ENCODE results near the gene C9orf153. TPM values are rescaled to one million over a fixed set of nuclear protein-coding genes. Genes with fewer than 3 reads are reported as not detected.

C9orf153 gene
- total and polyA plus RNA-seq, 2 of the 8 experiments (the other 6 are each of a cell fraction or from before 2014, with no cell fraction given) = not detected

DNA sequence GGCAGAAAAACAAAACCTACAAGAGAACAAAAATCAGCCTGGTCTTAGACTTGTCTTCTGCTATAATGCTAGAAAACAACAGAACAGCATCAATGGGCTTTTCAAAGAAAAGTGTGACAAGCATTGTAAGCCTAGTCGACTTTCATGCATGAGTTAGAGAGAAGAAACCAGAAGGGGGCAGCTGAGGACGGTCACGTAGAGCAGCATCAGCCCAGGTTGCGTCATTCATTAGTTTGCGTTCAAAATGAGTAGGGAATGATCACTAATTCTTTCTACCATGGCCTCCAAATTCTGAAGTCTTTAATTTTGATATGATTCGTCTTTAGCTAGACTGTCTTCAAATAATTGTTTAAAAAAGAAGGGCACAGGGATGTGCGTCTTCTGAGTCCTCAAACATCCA lies 27.6 kb upstream of the C9orf153 start:
- no peaks in the 10 kb centered on the region; a peak in 1 of 7 replicates for H3K27me3 ChIP-seq (replicated peaks in 1 of 4; ENCODE audit: control insufficient read depth in 3 of 4, extremely low read depth in 1 of 4, insufficient read depth in 3 of 4, low read length in 3 of 4)
- CTCF ChIA-PET (ENCODE audit: partially characterized antibody) = interaction anchor here (0.6 to 1.7 kb wide), 6 partner anchors 10 to 1096 kb away, joined by 3 to 5 read pairs (median 4); no protein-coding TSS in a partner anchor
- peak overlapping the region; percentile 18 to 36; a peak in 1 of 4 replicates for H3K4me2 ChIP-seq (ENCODE audit: insufficient read depth in 1 of 2, low read depth in 2 of 2, low read length in 2 of 2)
- H3K4me3 ChIP-seq (ENCODE audit: extremely low read depth in 1 of 4, insufficient read depth in 2 of 4, low read depth in 3 of 4, low read length in 4 of 4) = no peak overlapping the region
- H4K8ac ChIP-seq (ENCODE audit: extremely low read depth, insufficient read depth, low read length) = no peak overlapping the region
- DNase-seq (ENCODE audit: low read depth in 1 of 2, low spot score in 2 of 2) = no peak
- H4K91ac ChIP-seq (replicated peaks; ENCODE audit: insufficient read length, low read length) = no peak overlapping the region
- H3K4ac ChIP-seq (replicated peaks; ENCODE audit: insufficient read length, low read depth, low read length) = no peak overlapping the region
- H3K4me1 ChIP-seq (replicated peaks in 1 of 4; ENCODE audit: control insufficient read depth in 3 of 4, insufficient read depth in 4 of 4, low read length in 3 of 4) = peaks cover 0 to 8% (median 4%) of the 10 kb centered on the region in 4 experiments; a peak in 3 of 7 replicates
- H3K9ac ChIP-seq (replicated peaks in 1 of 4; ENCODE audit: extremely low read depth in 1 of 4, low read depth in 3 of 4, low read length in 3 of 4) = no peak overlapping the region
- no peaks in the 10 kb centered on the region for H3K36me3 ChIP-seq (ENCODE audit: control insufficient read depth in 2 of 4, insufficient read depth in 4 of 4, low read length in 3 of 4)
- no peaks in the 10 kb centered on the region for H3K9me3 ChIP-seq (ENCODE audit: insufficient read depth in 2 of 2, low read depth in 1 of 2, low read length in 1 of 2)
- H2BK20ac ChIP-seq (ENCODE audit: low read length) = no peak overlapping the region
- H3K18ac ChIP-seq (ENCODE audit: extremely low read depth, low read length) = no peak overlapping the region
- no peaks in the 10 kb centered on the region for H3K79me2 ChIP-seq (ENCODE audit: control insufficient read depth in 1 of 2, insufficient read depth in 2 of 2, low read length in 2 of 2)
- H2AK5ac ChIP-seq (ENCODE audit: low read depth, low read length) = no peak overlapping the region
- FAIRE-seq = peak; percentile 81
- H2BK12ac ChIP-seq (ENCODE audit: low read depth, low read length) = peak overlapping the region; percentile 89; the same call in 1 of the 2 replicates
- POLR2A ChIA-PET (ENCODE audit: partially characterized antibody) = interaction anchor here (0.6 kb wide), 1 partner anchor 123 kb away, joined by 3 read pairs; no protein-coding TSS in a partner anchor
- H2BK120ac ChIP-seq (replicated peaks; ENCODE audit: low read depth, low read length) = no peak overlapping the region
- WGBS, 2 experiments (ENCODE audit: extremely low coverage in 1 of 2, insufficient coverage in 1 of 2, insufficient read length in 1 of 2, insufficient replicate concordance in 2 of 2, low coverage in 1 of 2, low lambda C conversion rate in 2 of 2, missing lambda C conversion rate in 1 of 2) = 10% methylated on average over 7 of the region's 7 CpGs; no CpG with 5 or more reads in 1 of the 2 experiments
- H4K20me1 ChIP-seq (replicated peaks in 1 of 2; ENCODE audit: control insufficient read depth in 1 of 2, insufficient read depth in 2 of 2, low read length in 2 of 2) = no peaks in the 10 kb centered on the region
- H3K27ac ChIP-seq (ENCODE audit: low read depth, low read length) = 0 out of 2 replicates have a peak overlapping the region, but pooled peaks have one; percentile 42
- H3K14ac ChIP-seq (ENCODE audit: insufficient read length) = no peak overlapping the region
- H2BK15ac ChIP-seq (ENCODE audit: low read length) = no peak overlapping the region
- H3K56ac ChIP-seq (replicated peaks; ENCODE audit: insufficient read length, low read depth, low read length) = no peak overlapping the region
- H3K79me1 ChIP-seq (ENCODE audit: low read depth, low read length) = no peaks in the 10 kb centered on the region
- H3K23me2 ChIP-seq (ENCODE audit: low read depth, low read length) = peaks cover 7% of the 10 kb centered on the region
- no peak overlapping the region for H2AFZ ChIP-seq (ENCODE audit: low read length)
- H2BK5ac ChIP-seq (ENCODE audit: low read depth, low read length) = peak overlapping the region; percentile 76; the same call in 1 of the 2 replicates
- no peak overlapping the region for H3K23ac ChIP-seq (ENCODE audit: insufficient read length)
- H4K5ac ChIP-seq (ENCODE audit: insufficient read length, low read depth, low read length) = no peak overlapping the region
- TF ChIP-seq EP300 (IDR thresholded peaks at IDR 0.05; ENCODE audit: borderline replicate concordance in 1 of 2, low read depth in 2 of 2, low read length in 2 of 2) (no peak), BCL11A (IDR thresholded peaks at IDR 0.05; ENCODE audit: low read depth in 2 of 2, low read length in 2 of 2) (no peak), RNF2 (IDR thresholded peaks at IDR 0.05; ENCODE audit: borderline replicate concordance, low read depth, low read length, missing control alignments, poor library complexity, severe bottlenecking) (no peak), NANOG (IDR thresholded peaks at IDR 0.05; ENCODE audit: insufficient read depth, low read depth, low read length, poor library complexity, severe bottlenecking) (no peak), SIRT6 (IDR thresholded peaks at IDR 0.05; ENCODE audit: low read length) (no peak), POLR2A (IDR thresholded peaks at IDR 0.05; ENCODE audit: control extremely low read depth in 1 of 2, low read depth in 2 of 2, low read length in 2 of 2) (0 out of 3 replicates have a peak, but pooled peaks of 1 of the 2 experiments have one; percentile 25), GABPA (IDR thresholded peaks at IDR 0.05; ENCODE audit: borderline replicate concordance, insufficient read depth, low read length) (no peak), SAP30 (IDR thresholded peaks at IDR 0.05; ENCODE audit: insufficient read depth, insufficient replicate concordance, low read length) (no peak), BRCA1 (IDR thresholded peaks at IDR 0.05; ENCODE audit: low read depth, low read length) (no peak), CBX8 (IDR thresholded peaks at IDR 0.05; ENCODE audit: borderline replicate concordance, low read depth, low read length) (no peak), MAFK (IDR thresholded peaks at IDR 0.05; ENCODE audit: low read depth, low read length) (no peak)
- TF ChIP-seq, protein P1, sequence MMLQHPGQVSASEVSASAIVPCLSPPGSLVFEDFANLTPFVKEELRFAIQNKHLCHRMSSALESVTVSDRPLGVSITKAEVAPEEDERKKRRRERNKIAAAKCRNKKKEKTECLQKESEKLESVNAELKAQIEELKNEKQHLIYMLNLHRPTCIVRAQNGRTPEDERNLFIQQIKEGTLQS (IDR thresholded peaks at IDR 0.05; ENCODE audit: insufficient read depth, low read depth, low read length) = peak; percentile 89

Data from H1 (cell line).